Aorta (tissue), 5 donors: ENCODE data around the gene PRDM10. TPM values are rescaled to one million over a fixed set of nuclear protein-coding genes. Genes with fewer than 3 reads are reported as not detected.

Experiments
- ATAC-seq: fragments of 200-7000 bp; cut with Tn5 transposase; one replicate; pipeline ENCODE4 v1.9.1; 2022; ENCODE audit warnings: moderate library complexity; ENCODE audit not compliant: low FRiP score
- DNase-seq, 2 donors: peaks; one replicate each; pipeline ENCODE4 v3.0.0-alpha.2; 2020
- H3K27ac ChIP-seq, 2 donors: one replicate each; pipeline ENCODE4 v1.5.1; 2013; ENCODE audit warnings: low read length in 2 of 2, mild to moderate bottlenecking in 2 of 2, moderate library complexity in 2 of 2, control low read depth in 1 of 2, inconsistent platforms in 1 of 2, low read depth in 1 of 2
- H3K27me3 ChIP-seq, 2 donors: one replicate each; pipeline ENCODE4 v1.6.1; 2013; ENCODE audit warnings: control low read depth in 1 of 2, low read length in 1 of 2, mild to moderate bottlenecking in 1 of 2, moderate library complexity in 1 of 2; ENCODE audit not compliant: insufficient read depth in 2 of 2, control insufficient read depth in 1 of 2
- H3K36me3 ChIP-seq, 2 donors: one replicate each; pipeline ENCODE4 v1.6.1; 2013; ENCODE audit warnings: control low read depth in 1 of 2, low read length in 1 of 2, mild to moderate bottlenecking in 1 of 2; ENCODE audit not compliant: insufficient read depth in 2 of 2, control insufficient read depth in 1 of 2
- H3K4me1 ChIP-seq, 2 donors: one replicate each; pipeline ENCODE4 v1.6.1; 2013; ENCODE audit warnings: low read length in 2 of 2, control low read depth in 1 of 2, mild to moderate bottlenecking in 1 of 2, moderate library complexity in 1 of 2; ENCODE audit not compliant: insufficient read depth in 2 of 2, control insufficient read depth in 1 of 2
- H3K4me3 ChIP-seq, 2 donors: one replicate each; pipeline ENCODE4 v1.5.1; 2013; ENCODE audit warnings: low read length in 2 of 2, control low read depth in 1 of 2, mild to moderate bottlenecking in 1 of 2
- H3K9me3 ChIP-seq: one replicate; pipeline ENCODE4 v1.6.1; 2013; ENCODE audit warnings: mild to moderate bottlenecking, low read length; ENCODE audit not compliant: control insufficient read depth
- WGBS, 2 donors: extraction: QIAGEN DNeasy Blood & Tissue Kit; methylation state at CpG; one replicate each; pipeline ENCODE4 v1.1.7; 2013; 5-methylcytosine and 5-hydroxymethylcytosine counted together
- intact Hi-C, 2 donors: fragments of 100-400 bp; cut with DNase I; formaldehyde crosslinking; loops; one replicate each; pipeline versions ENCODE4 v1.14.2 to v1.15.0; 2022
- polyA plus RNA-seq, 2 donors: library from polyadenylated mRNA; stranded (reverse); fragments of 200-250 nt; gene quantifications; one replicate each; pipeline ENCODE4 v1.2.3, GENCODE V29; 2013
- total RNA-seq, 2 donors: library from RNA; stranded (reverse); fragmentation: NEBNext Ultra II Directional; extraction: Animal tissue kit (Norgen Biotek cat#: 25700); gene quantifications; one replicate each; pipeline ENCODE4 v1.2.1, GENCODE V29; 2021
- donor health status: healthy with polysubstance abuse.
- donor health status: Bipolar disorder and iron deficiency.
- donor health status: DM: no; HTN: no; CAD: no.
- donor health status: DM: no; HTN: no; CAD: no.
- donor health status: DM: yes; HTN: yes; CAD: no.

PRDM10 gene
- total and polyA plus RNA-seq, 4 donors: 1.5 to 14.9 (median 5.1) TPM

DNA sequence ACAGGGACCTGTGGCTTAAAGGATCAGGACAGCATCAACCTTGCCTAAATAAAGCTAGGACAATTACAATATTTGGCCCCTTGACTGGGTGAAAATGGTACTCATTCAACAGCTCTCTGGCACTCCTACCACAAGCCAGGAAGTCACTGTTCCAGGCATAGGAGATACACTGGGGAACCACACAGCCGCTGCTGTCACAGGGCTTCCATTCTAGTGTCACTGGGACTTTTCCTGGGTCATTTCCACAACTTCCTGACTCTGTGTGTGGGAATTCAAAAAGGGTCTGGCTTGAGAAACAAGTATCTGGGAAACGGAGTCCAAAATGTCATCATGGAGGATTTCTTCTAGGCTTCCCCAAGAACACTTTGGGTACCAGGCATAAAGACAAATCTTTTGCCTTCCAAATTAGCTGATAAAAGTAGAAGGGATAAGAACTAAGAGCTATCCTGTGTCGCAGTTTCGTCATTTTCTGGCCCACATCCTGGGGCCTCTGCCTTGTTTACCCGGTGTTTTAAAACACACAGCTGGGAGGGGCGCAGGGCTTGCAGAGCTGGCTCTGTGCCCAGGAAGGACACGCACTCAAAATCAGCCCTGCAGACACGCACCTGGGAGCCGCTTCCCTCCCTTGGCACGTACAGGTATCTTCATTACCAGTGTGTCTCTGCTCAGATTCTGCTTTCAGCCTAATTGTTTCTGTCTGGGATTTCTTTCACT lies 149.0 kb downstream of the PRDM10 start:
- intact Hi-C loops: no loop called here
- ATAC-seq: no peak
- no peak for DNase-seq
- Histone ChIP-seq H3K4me1 (no peaks in the 10 kb centered on the region), H3K36me3 (no peaks in the 10 kb centered on the region), H3K27me3 (no peaks in the 10 kb centered on the region), H3K27ac (no peak overlapping the region), H3K9me3 (no peaks in the 10 kb centered on the region), H3K4me3 (no peak overlapping the region)
- 53 to 70% methylated on average over 10 of the region's 10 CpGs for WGBS, 2 donors

DNA sequence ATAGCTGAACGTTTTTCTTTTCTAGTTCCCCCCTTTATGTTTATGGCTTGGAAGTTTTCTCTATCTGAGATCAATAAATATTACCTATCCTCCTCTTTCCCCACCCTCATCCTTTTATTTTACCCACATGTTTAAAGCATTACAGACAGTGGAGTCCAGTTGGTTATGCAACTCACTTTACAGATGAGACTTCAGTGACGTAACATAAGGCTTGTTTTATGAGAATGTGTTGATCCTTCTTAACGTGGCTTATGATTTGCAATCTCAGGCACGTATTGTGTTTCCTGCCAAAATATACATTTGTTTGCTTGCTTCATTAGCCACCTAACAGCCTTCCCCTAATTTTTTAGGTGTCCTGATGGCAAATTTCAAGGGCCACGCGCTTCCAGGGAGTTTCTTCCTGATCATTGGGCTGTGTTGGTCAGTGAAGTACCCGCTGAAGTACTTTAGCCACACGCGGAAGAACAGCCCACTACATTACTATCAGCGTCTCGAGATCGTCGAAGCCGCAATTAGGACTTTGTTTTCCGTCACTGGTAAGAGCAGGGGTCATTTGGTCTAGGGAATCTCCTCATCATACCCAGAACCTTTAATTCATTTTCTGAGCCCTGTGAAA lies 150.4 kb downstream of the PRDM10 start:
- Histone ChIP-seq H3K36me3 (no peaks in the 10 kb centered on the region), H3K4me1 (no peaks in the 10 kb centered on the region), H3K27ac (no peak overlapping the region), H3K27me3 (no peaks in the 10 kb centered on the region), H3K9me3 (no peaks in the 10 kb centered on the region), H3K4me3 (no peak overlapping the region)
- intact Hi-C loops: no loop called here
- ATAC-seq: no peak
- no peak for DNase-seq
- WGBS, 2 donors: 80 to 81% methylated on average over 15 of the region's 15 CpGs

Other genes with a start within 250 kb of the PRDM10 start
- under 1 TPM; 0.19 to 0.72 TPM for gene TMEM45B, start 187.0 kb downstream of the PRDM10 start, total RNA-seq
- 10 to 100 TPM in 1 of 2 donors, not detected in 1; 10.0 TPM for gene TMEM45B, start 187.0 kb downstream of the PRDM10 start, polyA plus RNA-seq
- 10 to 100 TPM; 19.2 to 30.9 TPM for gene NFRKB, start 107.3 kb downstream of the PRDM10 start, total RNA-seq
- 10 to 100 TPM; 11.4 to 17.9 TPM for gene NFRKB, start 107.3 kb downstream of the PRDM10 start, polyA plus RNA-seq
- 100 to 1,000 TPM; 367 to 414 TPM for gene APLP2, start 67.1 kb upstream of the PRDM10 start, total RNA-seq
- 100 to 1,000 TPM; 219 to 405 TPM for gene APLP2, start 67.1 kb upstream of the PRDM10 start, polyA plus RNA-seq
- 1 to 10 TPM; 3.6 to 8.7 TPM for gene ST14, start 156.9 kb upstream of the PRDM10 start, total RNA-seq
- 10 to 100 TPM in 1 of 2 donors, under 1 TPM in 1; 0.74 to 14.4 TPM for gene ST14, start 156.9 kb upstream of the PRDM10 start, polyA plus RNA-seq